Right renal cortex interstitium (tissue), 3 donors: Measurements from ENCODE around the gene SCD. TPM values are rescaled to one million over a fixed set of nuclear protein-coding genes. Genes with fewer than 3 reads are reported as not detected.

ENCODE experiments used
- DNase-seq, 3 donors: peaks; one replicate each; pipeline ENCODE4 v3.0.0-alpha.2; 2013; ENCODE audit warnings: low read depth in 3 of 3, low spot score in 2 of 3
- polyA plus RNA-seq, 3 donors: library from polyadenylated mRNA; unstranded; fragments of 120-200 nt; gene quantifications; one replicate each; pipeline ENCODE4 v1.2.1, GENCODE V29; 2013; ENCODE audit not compliant: insufficient read length in 3 of 3

SCD gene
- polyA plus RNA-seq, 3 donors, result 41.8 to 46.6 (median 45.1) TPM

GRCh38 chr10:100391163-100392002 lies 44.4 kb downstream of the SCD start:
- DNase-seq, result no peak

- DNase-seq, result no peak
These were observed 45.6 kb downstream of the SCD start for GRCh38 chr10:100392686-100393003.

GRCh38 chr10:100395626-100396025 lies 48.6 kb downstream of the SCD start:
- DNase-seq, result no peak

GRCh38 chr10:100396605-100397004 lies 49.6 kb downstream of the SCD start:
- DNase-seq, result no peak

- DNase-seq, result no peak
These were observed 54.7 kb downstream of the SCD start for GRCh38 chr10:100401631-100402328.

- DNase-seq, result no peak
These were observed 56.7 kb downstream of the SCD start for GRCh38 chr10:100403734-100404133.

GRCh38 chr10:100413173-100413572 lies 66.1 kb downstream of the SCD start:
- no peak for DNase-seq

Other genes with a start within 250 kb of the SCD start
- 10 to 100 TPM; 54.4 to 61.6 (median 58.5) TPM for gene ERLIN1, start 161.2 kb upstream of the SCD start, polyA plus RNA-seq
- 10 to 100 TPM; 25.8 to 27.8 (median 26.6) TPM for gene CHUK, start 117.6 kb upstream of the SCD start, polyA plus RNA-seq
- 10 to 100 TPM; 27.9 to 31.0 (median 29.0) TPM for gene CWF19L1, start 79.6 kb upstream of the SCD start, polyA plus RNA-seq
- gene BLOC1S2, start 60.6 kb upstream of the SCD start, polyA plus RNA-seq, result 10 to 100 TPM; 38.7 to 44.4 (median 41.0) TPM
- under 1 TPM; 0.18 to 0.39 (median 0.23) TPM for gene PKD2L1, start 17.0 kb upstream of the SCD start, polyA plus RNA-seq
- gene WNT8B, start 115.8 kb downstream of the SCD start, polyA plus RNA-seq, result 1 to 10 TPM in 1 of 3 donors, under 1 TPM in 2; 0.69 to 1.1 (median 0.91) TPM
- gene SEC31B, start 172.6 kb downstream of the SCD start, polyA plus RNA-seq, result 10 to 100 TPM; 10.4 to 16.5 (median 12.2) TPM
- 100 to 1,000 TPM; 144 to 170 (median 155) TPM for gene NDUFB8, start 182.6 kb downstream of the SCD start, polyA plus RNA-seq
- gene HIF1AN, start 188.7 kb downstream of the SCD start, polyA plus RNA-seq, result 10 to 100 TPM; 41.9 to 45.1 (median 43.8) TPM